BJ (cell line): ENCODE data around the gene GPR78. TPM values are rescaled to one million over a fixed set of nuclear protein-coding genes. Genes with fewer than 3 reads are reported as not detected.

ENCODE experiments used
- CTCF ChIA-PET: fragments of 350-600 bp; formaldehyde crosslinking; extraction: SDS; loops from one replicate; lab custom pipeline; 2021; ENCODE audit warnings: antibody characterized with exemption, inconsistent platforms; lab: Yijun Ruan, JAX
- POLR2A ChIA-PET: fragments of 300-600 bp; sonication (Branson Sonifier 250); formaldehyde crosslinking; extraction: SDS; loops from one replicate; lab custom pipeline; 2021; ENCODE audit warnings: antibody characterized with exemption; lab: Charles Lee
- DNase-seq: peaks from one replicate; pipeline ENCODE4 v3.0.0-alpha.2; 2011; ENCODE audit warnings: low read depth
- H3K27me3 ChIP-seq: 2 replicates; pipeline ENCODE4 v1.6.0; 2011; ENCODE audit warnings: low read length; ENCODE audit not compliant: control insufficient read depth, insufficient read depth
- H3K36me3 ChIP-seq: 2 replicates; pipeline ENCODE4 v1.5.1; 2011; ENCODE audit warnings: low read length; ENCODE audit not compliant: control insufficient read depth, insufficient read depth
- H3K4me3 ChIP-seq: 2 replicates; pipeline ENCODE4 v1.5.1; 2011; ENCODE audit warnings: low read depth, mild to moderate bottlenecking, control low read depth, low read length
- CTCF ChIP-seq: IDR thresholded peaks from 2 replicates; pipeline ENCODE4 v1.5.1; 2011; ENCODE audit warnings: low read depth, mild to moderate bottlenecking, control low read depth, inconsistent platforms, low read length, moderate library complexity; ENCODE audit not compliant: insufficient read depth
- polyA plus RNA-seq: library from polyadenylated mRNA; depleted of rRNA; stranded (reverse); fragments of >200 nt; gene quantifications from 2 replicates; pipeline ENCODE4 v1.2.3, GENCODE V29; 2011

GPR78 gene
- polyA plus RNA-seq, 1 experiment, result 0.82 TPM

GRCh38 chr4:8602686-8603430 is 22.7 kb downstream of the GPR78 start:
- ChIA-PET CTCF (no interaction called here), POLR2A (no interaction called here)
- Histone ChIP-seq H3K27me3 (no peaks in the 10 kb centered on the region), H3K4me3 (no peak overlapping the region), H3K36me3 (peaks cover 56% of the 10 kb centered on the region)
- TF ChIP-seq CTCF, result no peak
- DNase-seq, result no peak

GRCh38 chr4:8603931-8604330 is 23.7 kb downstream of the GPR78 start:
- ChIA-PET POLR2A (no interaction called here), CTCF (interaction anchor here (0.5 kb wide), 1 partner anchor 62 kb away, joined by 3 read pairs; no protein-coding TSS in a partner anchor)
- no peak for DNase-seq
- peaks cover 60% of the 10 kb centered on the region for H3K36me3 ChIP-seq
- no peaks in the 10 kb centered on the region for H3K27me3 ChIP-seq
- TF ChIP-seq CTCF, result no peak
- no peak overlapping the region for H3K4me3 ChIP-seq

GRCh38 chr4:8605289-8605688 is 25.1 kb downstream of the GPR78 start:
- ChIA-PET CTCF (interaction anchor here (0.6 to 1.7 kb wide), 5 partner anchors 8 to 146 kb away, joined by 3 to 4 read pairs (median 3); no protein-coding TSS in a partner anchor), POLR2A (no interaction called here)
- TF ChIP-seq CTCF, result no peak
- Histone ChIP-seq H3K27me3 (no peaks in the 10 kb centered on the region), H3K36me3 (peaks cover 62% of the 10 kb centered on the region), H3K4me3 (no peak overlapping the region)
- DNase-seq, result no peak

- no peaks in the 10 kb centered on the region for H3K27me3 ChIP-seq
- DNase-seq, result no peak
- no peak overlapping the region for H3K4me3 ChIP-seq
- ChIA-PET CTCF (interaction anchor here (1.1 to 2.4 kb wide), 8 partner anchors 9 to 145 kb away, joined by 3 to 11 read pairs (median 4); no protein-coding TSS in a partner anchor), POLR2A (no interaction called here)
- TF ChIP-seq CTCF, result no peak
- H3K36me3 ChIP-seq, result peaks cover 63% of the 10 kb centered on the region
Measured at GRCh38 chr4:8606476-8606875, 26.3 kb downstream of the GPR78 start.

GRCh38 chr4:8606966-8607365 is 26.8 kb downstream of the GPR78 start:
- Histone ChIP-seq H3K36me3 (peaks cover 61% of the 10 kb centered on the region), H3K4me3 (no peak overlapping the region), H3K27me3 (no peaks in the 10 kb centered on the region)
- no peak for DNase-seq
- CTCF ChIA-PET, result interaction anchor here (0.5 to 2.4 kb wide), 18 partner anchors 8 to 156 kb away, joined by 3 to 18 read pairs (median 4); no protein-coding TSS in a partner anchor
- POLR2A ChIA-PET, result no interaction called here
- TF ChIP-seq CTCF, result no peak
